Measurements from ENCODE around the gene TBL1XR1.

The TBL1XR1 gene

GRCh38 chr3:177062052-177062732 lies 135.1 kb downstream of the TBL1XR1 start:
- no peak for DNase-seq (ENCODE audit: low read depth in 2 of 2)

DNA sequence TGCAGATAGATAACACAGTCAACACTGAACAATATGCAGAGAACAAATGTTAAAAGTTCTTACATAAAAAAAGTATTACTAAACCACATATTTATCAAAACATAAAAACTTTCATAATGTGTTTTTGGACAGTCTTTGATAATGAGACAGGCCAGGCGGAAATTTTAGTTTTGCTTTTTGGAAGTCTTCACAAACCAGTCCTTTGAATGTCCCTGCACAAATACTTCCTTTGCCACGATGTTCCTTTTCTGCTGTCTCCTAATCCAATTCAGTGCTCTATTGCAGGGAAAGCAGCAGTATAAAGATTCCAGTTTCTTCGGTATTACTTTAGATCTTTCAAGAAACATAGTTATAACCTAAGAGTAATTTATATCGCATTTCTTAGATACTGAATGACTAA lies 135.9 kb downstream of the TBL1XR1 start:
- DNase-seq (ENCODE audit: low read depth in 2 of 2): no peak

GRCh38 chr3:177060492-177060891 lies 136.8 kb downstream of the TBL1XR1 start:
- DNase-seq (ENCODE audit: low read depth in 2 of 2): no peak

- DNase-seq (ENCODE audit: low read depth in 2 of 2): no peak
These were observed 138.6 kb downstream of the TBL1XR1 start for GRCh38 chr3:177058648-177059047.

DNA sequence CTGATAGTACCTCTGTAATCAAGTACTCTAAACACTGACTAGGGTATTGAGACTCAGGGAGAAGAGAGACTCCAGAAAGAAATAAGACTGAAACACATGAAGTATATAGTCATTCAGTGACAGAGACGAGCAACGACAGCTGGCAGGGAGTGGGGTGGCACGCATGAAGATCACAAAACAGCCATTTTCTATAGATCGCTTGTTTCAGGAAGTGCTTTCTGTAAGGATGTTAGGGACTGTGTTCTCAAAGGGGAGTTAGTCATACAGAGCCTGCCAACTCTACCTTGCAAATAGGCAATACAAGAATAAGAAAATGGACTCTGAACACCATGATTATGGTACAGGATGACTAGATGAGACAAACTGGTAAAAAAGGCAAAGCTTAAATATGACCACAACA lies 139.5 kb downstream of the TBL1XR1 start:
- no peak for DNase-seq (ENCODE audit: low read depth in 2 of 2)

DNA sequence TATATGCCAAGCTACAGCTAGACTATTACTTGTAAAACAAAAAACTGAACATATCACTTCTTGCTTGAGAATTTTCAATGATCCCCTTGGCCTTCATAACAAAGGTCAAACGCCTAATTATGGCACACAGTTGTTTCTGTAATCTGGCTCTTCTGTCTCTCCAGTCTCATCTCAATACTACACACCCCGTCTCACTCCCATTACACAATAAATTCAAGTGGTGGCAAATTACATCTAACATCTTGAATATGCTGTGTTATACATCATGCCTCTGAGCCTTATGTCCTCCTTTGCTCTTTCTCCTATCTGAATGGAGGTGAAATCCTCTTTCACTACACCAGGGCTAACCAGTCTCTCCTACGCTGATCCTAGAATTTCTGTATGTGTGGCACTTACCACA lies 140.4 kb downstream of the TBL1XR1 start:
- DNase-seq (ENCODE audit: low read depth in 2 of 2): no peak

DNA sequence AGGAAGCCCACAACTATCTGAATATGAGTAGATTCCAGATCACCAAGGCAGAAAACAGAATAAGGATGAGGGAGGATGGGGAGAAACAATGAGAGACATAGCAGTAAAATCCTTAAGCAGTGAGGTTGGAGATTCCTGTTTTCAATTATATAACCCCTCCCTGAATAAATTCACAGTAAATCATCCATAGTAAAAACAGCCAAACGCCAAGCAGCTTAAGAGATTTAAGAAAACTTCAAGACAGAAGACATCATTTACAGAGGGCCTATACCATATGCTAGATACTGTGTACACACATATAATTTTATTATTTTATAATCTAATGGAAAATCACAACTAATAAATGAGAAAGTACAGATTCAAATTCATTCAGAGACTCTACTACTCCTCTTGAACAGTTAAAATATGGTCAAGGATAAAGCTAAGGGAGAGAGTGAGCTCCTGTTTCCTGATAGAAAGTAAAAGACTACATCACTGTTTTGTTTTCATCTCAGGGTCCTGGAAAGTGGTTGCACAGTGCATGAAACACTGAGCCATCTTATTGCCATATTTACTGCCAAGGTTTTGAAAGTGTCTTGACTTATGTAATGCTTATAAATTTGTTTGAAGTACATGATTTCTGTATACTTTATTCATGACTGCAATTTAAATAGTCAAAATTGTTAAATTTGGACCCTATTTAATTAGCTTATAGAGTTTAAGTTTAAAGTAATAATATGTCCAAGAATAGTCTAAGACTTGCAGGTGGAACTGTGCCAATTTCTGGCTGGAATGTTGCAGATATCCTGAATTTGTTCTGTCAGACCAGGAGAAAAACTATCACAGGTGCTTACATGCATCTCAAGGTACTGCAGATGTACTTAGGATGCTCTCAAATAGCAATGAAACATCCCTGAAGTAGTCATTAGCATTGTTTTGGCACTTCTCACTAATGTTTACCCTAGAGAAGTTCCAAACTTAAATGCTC lies 141.4 kb downstream of the TBL1XR1 start:
- no peak for DNase-seq (ENCODE audit: low read depth in 2 of 2)

DNA sequence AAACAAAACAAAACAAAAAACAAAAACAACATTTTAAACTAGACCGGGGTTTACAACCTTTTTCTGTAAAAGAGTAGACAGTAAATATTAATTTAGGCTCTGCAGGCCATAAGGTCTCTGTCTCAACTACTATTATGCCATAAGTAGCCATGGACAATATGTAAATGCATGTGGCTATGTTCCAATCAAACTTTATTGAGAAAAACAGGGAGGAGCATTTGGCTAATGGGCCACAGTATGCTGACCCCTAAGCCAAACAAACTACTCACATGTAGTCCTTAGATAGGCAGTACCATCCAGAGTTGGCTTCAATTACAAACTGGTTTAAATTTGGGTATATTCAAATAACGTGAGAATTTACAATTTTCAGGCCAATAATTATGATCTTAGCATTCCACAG lies 144.2 kb downstream of the TBL1XR1 start:
- no peak for DNase-seq (ENCODE audit: low read depth in 2 of 2)

GRCh38 chr3:177051411-177051810 lies 145.9 kb downstream of the TBL1XR1 start:
- no peak for DNase-seq (ENCODE audit: low read depth in 2 of 2)

DNA sequence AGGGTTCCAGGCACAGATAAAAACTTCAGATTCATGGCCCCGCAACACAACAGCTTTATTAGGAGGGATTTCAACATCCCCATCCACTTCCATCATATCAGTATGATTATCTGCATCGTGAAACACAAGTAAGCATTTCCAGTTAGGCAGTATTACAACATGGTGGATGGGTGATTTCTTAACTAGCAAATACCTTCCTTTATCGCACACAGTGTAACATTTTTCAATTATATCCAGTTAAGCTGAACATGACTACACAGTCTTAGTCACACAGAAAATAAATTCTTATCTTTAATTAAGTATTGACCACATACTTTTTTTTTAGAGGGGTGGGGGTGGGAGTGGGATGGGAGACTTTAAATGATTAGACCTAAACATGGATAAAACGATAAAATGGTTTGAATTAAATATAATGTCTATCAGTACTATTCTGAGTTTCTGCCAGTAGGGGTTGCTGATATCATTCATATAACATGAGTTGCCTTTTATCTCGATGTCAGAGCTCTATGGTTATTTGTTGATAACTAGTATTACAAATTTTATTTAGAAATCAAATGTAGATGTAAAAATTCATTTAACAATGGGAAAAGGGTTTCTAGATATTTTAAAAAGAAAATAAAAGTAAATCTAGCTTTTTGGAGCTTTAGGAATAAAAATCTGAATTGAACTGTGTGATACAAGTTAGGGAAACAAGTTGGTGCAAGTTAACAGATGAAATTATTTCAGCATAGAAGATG lies 146.6 kb downstream of the TBL1XR1 start:
- DNase-seq (ENCODE audit: low read depth in 2 of 2): no peak

GRCh38 chr3:177045767-177046166 lies 151.5 kb downstream of the TBL1XR1 start:
- DNase-seq (ENCODE audit: low read depth in 2 of 2): no peak

- no peak for DNase-seq (ENCODE audit: low read depth in 2 of 2)
These were observed 152.1 kb downstream of the TBL1XR1 start for GRCh38 chr3:177045222-177045621.

DNA sequence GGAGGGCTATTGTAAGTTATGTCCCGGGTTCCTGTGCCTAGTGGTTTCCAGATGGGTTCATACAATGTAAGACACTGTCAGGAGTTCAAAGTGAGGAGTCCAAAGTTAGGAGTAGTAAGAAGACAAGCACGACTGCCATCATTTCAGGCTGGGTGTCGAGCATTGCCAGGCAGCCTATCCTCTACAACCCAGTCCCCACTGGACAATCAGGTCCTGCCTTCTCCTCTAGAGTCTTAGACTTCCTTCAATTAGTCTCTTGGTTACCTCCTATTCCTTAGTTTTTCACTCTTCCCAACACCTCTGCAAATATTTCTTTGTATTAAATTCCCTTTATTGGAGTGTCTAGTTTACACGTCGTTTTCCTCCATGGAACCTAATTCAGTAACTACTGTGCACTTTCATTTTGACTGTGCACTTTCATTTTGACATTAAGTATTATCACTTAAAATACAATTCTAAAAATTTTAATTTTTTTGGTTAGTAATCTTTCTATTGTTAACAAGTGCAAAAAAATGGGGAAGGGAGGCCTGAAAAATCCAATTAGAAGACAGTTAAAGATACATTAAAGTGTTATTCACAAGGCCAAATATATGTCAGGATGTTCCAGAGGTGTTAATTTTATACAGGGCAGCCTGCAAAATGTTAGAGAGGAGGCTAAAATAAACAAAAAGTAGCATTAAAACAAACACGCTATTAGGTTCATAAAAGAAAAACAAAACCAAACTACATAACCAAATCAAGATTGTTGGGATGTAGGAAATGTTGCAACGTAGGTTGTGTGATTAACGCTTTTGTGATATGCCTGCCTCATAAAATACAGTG lies 155.3 kb downstream of the TBL1XR1 start:
- no peak for DNase-seq (ENCODE audit: low read depth in 2 of 2)

- no peak for DNase-seq (ENCODE audit: low read depth in 2 of 2)
These were observed 156.1 kb downstream of the TBL1XR1 start for GRCh38 chr3:177041021-177041729.

DNA sequence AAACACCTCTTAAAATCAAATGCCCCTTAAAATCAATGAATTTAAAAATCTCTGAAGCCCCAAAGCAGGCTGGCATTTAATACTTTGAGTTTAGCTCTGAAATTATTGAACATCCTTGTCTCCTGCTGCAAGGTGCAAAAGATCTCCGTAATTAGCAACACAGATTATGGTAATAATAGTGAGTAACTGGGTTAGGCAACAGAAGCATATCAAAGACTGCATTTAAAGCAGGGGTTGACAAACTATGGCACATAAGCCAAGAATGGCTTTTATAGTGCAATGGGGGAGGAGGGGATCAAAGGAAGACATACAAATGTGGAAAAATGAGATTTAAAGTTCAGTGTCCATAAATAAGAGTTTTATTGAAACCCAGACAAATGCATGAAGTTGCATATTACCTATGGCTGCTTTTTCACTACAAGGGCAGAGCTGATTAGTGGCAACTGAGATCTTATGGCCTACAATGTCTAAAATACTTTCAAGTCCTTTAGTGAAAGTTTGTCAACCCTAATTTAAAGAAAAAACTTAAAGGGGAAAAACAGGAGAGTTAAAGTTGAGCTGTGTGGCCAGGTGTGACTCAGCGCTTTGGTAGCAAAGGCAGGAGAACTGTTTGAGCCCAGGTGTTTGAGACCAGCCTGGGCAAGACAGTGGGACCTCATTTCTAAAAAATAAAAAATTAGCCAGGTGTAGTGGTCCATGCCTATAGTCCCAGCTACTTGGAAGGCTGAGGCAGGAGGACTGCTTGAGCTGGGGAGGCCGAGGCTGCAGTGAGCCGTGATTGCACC lies 157.6 kb downstream of the TBL1XR1 start:
- no peak for DNase-seq (ENCODE audit: low read depth in 2 of 2)

DNA sequence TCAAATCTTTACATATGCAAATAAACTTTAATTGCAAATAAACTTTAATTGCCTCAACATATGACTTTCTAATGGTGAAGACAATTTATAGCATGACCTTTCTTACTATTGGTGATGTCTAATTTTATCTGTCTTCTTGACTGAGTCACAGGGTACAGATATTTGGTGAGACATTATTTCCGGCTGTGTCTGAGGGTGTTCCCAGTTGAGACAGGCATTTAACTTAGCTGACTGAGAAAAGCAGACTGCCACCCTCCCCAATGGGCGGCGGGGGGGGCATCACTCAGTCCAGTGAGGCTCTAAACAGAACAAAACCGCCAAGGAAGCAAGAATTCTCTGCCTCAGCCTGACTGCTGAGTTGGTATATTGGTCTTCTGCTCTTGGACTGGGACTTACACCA lies 160.0 kb downstream of the TBL1XR1 start:
- no peak for DNase-seq (ENCODE audit: low read depth in 2 of 2)

DNA sequence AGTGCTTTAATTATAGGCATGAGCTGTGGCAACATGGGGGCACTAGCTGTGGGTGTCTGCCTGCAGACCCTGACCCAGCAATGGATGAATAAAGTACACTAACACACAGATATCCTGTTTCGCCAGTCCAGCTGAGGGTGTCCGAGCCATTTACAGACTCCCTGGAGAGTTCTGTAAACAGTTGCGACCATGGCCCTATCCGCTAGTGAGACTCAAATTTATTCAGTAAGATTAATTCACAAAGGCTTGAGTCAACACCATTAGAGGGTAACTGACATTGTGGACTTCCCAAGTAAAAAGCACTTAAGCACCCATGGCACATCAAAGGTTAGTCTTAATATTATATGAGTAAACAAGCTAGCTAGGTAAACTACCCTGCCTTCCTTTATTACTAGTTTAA lies 161.6 kb downstream of the TBL1XR1 start:
- no peak for DNase-seq (ENCODE audit: low read depth in 2 of 2)

DNA sequence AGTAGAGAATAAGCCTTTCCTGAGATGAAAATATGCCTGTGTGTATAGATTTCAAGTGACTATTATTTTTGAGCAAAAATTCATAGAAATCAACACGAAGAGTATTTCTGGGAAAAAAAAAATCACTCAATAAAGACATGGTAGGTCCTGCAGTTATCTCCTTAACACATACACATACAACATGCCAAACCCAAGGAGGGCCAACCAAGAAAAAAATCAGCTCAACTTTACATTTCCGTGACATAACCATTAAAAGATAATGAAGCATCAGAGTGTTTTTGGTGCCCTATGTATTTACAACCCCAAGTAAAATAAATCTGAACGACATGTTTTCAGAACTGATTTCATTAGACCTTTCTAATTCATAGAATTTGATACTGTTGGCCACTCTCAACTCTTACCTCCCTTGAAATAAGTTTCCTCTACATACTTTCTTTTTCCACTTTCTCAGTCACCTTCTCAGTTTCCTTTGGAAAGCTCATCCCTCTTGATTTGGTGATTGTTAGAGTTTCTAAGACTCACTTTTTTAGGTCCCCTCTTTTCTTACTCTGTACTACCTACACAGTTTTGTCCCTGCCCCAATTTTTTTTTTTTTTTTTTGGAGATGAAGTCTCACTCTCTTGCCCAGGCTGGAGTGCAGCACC lies 162.3 kb downstream of the TBL1XR1 start:
- DNase-seq (ENCODE audit: low read depth in 2 of 2): no peak

DNA sequence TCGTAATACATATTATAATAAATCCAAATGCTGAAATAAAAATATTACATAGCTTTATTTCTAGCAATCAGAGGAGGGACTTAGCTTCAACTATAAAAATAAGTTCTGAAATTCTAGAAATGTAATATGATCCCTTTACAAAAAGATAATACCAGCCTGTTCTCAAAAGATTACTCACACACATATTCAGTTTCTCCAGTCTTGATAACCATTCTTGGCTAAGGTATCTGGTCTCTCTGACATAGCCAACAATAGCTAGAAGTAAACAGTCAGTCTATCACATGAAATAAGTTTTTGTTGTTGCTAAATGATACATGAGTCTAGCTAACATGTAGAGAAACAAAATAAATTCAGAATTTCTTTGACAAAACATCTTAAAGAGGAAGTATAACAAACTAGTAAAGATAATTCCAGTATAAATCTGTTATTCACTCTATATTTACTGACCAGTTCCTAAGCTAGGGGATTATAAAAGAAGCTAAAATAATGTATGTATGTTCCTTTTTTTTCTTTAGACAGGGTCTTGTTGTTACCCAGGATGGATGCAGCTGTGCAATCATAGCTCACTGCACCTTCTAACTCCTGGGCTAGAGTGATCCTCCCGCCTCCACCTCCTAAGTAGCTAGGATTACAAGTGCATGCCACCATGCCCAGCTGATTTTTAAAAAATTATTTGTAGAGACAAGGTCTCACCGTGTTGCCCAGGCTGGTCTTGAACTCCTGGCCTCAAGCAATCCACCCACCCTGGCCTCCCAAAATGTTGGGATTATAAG lies 170.6 kb downstream of the TBL1XR1 start:
- no peak for DNase-seq (ENCODE audit: low read depth in 2 of 2)
